CD4-positive, alpha-beta T cell treated with Interleukin-6 at 100 ng/mL for 8 hours (primary cell): ENCODE data around the gene CDC20.
"Not testable (repeated sequence)": the region's sequence is repeated elsewhere in the genome, so short reads cannot be mapped to it uniquely, and the experiment has no call there.

Experiments
- DNase-seq: peaks from one replicate; pipeline ENCODE4 v3.0.0-alpha.2; 2020; ENCODE audit warnings: mixed read lengths, low spot score

CDC20 gene

DNA sequence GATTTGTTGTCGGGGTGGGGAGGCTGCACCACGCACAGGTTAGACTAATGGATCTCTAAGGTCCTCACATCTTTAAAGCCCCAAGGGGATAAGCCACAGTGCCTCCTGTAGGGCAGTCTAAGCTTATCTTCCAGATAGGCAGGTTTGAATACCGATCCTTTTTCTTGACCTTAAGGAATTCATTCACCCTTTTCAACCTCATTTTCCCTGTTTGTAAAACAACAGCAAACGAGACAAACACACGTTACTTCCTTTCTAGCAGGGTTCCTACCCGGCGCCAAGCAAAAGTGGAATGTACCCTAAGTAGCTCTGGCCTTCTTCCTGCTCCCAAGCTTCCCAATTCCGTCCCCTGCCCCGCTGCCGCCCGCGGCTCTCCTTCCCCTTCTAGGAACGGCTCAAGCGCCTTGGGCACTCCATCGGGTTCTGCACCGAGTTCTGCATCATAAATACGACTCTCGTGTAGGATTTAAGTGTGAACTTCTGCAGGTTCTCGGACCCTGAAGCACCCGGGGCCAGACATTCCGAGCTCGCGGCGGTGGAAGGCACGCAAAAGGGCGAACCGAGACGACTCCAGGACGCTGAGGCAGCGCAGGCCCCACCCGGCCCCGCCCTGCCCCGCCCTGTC lies 548 bp upstream of the CDC20 start:
- DNase-seq: no peak

DNA sequence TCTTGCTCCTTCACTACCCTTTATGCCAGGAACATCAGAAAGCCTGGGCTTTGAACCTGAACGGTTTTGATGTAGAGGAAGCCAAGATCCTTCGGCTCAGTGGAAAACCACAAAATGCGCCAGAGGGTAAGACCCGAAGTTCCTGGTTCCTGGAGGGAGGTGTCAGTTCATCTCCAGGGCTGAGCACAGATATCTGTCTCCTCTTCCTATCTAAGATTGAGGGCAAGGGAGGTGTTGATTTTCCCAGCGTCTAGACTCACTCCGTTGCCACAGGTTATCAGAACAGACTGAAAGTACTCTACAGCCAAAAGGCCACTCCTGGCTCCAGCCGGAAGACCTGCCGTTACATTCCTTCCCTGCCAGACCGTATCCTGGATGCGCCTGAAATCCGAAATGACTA lies 915 bp downstream of the CDC20 start:
- no peak for DNase-seq

DNA sequence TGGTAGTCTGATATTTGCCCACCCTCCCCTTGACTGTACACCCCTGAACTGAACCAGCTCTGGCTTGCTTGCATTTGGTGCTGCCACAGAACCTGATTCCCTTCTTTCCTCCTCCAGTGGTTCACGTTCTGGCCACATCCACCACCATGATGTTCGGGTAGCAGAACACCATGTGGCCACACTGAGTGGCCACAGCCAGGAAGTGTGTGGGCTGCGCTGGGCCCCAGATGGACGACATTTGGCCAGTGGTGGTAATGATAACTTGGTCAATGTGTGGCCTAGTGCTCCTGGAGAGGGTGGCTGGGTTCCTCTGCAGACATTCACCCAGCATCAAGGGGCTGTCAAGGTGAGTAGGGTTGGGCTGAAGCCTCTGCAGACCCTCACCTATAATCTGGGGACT lies 1.8 kb downstream of the CDC20 start:
- DNase-seq: no peak

DNA sequence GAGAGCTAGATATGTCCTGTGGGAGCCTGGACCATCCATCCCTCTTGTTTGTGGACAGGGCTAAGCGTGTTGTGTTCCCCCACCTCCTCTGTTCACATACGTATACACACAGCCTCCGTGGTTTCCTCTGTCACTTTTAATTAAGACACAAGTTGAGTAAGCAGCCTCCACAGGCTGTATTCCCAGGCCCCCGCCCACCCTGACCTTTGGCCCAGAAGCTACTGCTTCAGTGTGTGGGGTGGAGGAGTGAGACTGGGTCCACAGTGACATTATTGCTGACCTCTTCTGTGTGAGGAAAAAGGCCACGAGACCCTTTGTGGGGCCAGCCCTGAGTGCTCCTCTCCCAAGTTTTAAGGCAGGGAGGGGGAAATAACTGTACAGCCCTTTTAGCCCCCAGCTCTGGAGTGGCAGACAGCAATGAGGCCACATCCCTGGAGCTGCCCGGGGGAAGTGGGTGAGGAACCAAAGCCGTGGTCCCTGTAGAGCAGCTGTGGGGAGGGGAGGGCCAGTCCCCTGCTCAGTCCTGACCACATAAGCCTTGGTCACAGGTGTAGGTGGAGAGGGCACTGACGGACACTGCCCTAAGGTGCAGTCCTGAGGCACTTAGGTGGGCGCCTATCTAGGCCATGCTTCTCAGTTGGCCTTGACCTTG lies 4.6 kb downstream of the CDC20 start:
- no peak for DNase-seq

DNA sequence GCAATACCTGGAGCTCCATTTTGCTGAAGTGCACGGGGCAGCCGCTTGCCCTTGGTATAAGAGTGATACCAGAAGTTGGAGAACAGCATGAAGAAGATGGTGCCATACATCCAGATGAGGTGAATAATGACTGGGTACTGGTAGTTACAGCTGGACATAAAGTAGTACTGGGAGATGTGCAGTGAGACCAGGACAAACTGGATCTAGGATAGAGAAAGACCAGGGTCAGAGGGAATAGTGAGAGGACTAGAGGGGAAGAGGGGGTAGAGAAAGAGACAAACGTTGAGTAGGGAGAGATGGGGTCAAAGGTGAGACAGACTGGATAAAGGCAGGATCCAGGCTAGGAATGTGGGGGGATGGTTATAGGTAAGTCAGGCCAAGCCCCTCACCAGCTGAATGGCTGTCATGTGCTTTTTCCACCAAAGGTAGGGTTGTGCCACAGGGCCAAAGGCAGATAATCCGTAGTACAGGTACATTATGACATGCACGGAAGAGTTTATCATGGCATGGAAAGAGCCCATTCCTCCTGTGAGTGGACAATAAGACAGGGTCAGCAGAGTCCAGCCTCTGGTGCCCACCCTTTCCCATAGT lies 5.2 kb downstream of the CDC20 start:
- DNase-seq: no peak

DNA sequence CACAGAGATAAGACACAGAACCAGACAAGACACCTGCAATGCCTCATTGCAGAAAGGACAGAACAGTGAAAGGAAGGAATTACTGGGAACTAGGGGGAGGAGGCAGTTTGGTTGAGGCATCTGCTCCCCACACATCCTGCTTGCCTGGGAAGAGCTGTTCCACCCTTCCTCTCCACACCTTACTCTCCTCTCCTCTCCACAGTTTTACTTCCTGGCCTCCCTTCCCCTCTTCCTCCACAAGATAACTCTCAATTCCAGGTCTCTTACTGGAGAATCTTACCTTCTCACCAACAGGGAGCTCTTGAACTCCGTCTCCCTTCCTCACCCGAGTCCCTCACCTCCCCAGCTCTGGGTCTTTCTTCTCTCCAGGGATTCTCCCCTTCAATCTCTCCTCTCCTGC lies 6.9 kb downstream of the CDC20 start:
- DNase-seq: no peak

DNA sequence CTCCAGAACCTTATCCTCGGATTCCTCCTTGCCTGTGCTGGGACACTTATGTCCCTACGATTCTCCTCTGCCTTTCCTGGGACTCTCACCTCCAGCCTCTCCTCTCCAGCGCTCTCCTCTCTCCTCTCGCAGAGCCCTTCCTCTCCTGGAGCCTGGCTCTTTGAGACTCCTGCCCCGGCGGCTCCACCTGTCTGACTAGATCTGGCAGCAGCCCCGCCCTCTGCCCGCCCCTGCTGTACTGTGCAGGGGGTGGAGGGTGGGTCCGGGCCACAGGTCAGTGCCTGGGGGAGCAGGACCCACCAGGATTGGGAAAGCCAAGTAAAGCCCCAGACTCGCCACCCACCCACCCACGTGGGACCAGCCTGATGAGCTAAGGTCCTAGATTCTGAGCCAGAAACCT lies 7.4 kb downstream of the CDC20 start:
- no peak for DNase-seq

DNA sequence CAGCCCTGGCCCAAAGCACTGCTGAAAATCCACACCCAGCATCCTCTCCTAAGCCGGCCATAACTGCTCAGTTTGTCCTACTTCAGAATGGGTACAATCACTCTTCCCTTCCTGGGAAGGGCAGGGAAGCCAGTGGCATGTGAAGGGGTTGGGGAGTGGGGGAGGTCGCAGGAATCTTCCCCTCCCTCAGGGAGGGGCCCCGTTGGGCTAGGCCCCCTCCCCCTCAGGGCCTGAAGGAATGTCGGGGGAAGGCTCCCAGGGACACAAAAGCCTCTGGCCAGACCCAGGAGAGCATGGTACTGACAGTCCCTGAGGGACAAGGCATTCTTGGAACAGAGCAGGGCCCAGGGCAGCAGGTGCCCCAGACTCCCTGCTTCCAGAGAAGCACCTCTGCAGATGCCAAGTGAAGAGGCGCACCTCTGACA lies 7.8 kb downstream of the CDC20 start:
- no peak for DNase-seq

DNA sequence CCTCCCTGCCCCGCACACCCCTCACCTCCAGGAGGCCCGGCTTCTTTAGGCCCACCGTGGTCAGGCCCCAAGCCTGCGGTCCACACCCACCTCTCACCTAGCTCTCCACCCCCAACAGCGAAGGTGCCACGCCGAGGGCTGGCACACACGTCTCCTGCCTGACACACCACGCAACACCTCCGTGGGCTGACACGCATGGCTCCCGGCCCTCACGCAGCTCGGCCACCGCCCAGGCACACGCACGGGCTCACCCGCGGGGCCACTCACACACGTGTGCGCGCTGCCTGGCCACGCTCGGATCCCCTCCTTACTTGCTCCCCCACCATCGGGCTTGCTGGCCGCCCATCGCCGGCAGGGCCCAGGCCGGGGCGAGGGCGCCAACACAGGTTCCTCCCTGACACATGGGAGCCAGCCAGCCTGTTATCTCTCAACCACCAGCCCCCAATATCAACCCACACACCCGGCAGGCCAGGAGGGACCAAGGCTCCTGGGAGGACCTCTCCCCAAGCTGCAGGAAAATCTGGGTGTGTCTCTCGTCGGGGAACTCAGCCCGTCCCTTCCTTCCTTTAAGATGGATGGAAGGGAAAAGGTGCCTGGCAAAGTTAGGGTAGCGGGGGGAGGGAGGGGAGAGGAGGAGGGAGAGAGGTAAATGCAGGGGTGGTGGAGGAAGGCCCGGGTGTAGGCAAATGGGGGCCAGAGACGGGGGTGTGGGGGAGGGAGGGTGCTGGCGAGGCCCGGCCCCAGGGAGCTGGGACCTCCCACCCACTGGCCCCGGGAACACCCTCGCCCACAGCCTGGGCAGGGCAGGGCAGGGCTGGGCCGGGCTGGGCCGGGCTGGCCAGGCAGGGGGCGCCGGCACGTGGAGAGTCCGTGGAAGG lies 8.5 kb downstream of the CDC20 start:
- peak; percentile 6 for DNase-seq

DNA sequence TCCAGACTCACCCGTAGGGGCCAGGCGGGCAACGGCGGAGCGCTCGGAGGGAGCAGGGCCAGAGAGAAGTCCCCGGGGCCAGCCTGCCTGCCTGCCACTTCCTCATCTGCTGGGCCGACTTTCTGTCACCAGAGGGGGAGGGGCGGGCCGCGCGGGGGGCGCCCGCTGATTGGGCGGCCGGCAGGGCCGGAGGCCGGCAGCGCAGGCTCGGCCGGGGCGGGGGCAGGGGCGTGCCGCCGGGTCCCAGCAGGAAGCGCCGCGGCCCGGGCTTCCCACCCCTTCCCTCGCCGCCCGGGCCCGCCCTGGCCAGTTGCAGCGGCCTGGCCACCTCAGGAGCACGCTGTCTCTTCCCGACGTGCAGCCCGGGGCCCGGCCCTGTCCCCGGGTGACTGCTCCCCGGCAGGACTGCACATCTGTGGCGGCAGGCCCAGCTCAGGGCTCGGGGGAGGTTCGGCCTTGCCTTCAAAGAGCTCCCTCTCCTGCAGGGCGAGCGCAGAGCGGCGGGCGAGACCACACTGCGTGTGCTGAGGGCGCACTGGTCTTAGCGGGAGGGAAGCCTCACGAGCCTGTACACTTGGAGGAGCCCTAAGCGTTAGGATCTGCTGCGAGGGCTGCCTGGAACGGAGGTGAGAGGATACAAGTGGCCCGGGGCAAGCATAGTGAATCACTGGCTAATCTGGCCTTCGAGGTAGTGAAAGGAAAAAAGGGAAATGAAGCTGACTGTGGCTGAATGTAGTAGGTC lies 9.3 kb downstream of the CDC20 start, which contains the start of gene ELOVL1:
Gene ELOVL1 (minus strand): TSS at position 108 of the 742 bp plus-strand sequence. CDS start 2,402 bp downstream, outside the sequence.
- peak; percentile 85 for DNase-seq

DNA sequence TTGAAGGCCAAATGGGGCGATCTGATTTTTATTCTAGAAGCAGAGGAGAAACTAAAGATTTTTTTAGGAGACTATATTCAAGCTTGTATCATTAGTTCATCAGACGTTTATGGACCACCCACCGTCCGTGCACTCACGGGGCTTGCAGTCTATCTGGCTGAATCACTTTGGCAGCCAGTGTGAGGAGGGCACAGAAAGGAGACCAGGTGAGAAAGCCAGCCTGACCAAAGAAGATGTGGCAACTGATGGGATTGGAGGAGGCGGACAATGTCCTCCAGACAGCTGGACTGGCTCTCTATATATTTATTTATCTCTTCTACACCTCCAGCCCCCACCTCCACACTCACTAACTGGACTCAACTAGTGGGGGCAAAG lies 9.9 kb downstream of the CDC20 start:
- DNase-seq: no peak

DNA sequence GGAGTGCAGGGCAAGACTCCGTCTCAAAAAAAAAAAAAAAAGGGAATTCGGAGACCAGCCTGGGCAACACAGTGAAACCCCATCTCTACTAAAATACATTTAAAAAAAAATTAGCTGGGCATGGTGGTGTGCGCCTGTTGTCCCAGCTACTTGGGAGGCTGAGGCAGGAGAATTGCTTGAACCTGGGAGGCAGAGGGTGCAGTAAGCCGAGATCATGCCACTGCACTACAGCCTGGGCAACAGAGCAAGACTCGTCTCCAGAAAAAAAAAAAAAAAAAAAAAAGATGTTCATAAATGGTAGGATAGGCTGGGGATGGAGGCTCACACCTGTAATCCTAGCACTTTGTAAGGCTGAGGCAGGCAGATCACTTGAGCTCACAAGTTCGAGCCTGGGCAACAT lies 11.0 kb downstream of the CDC20 start:
- DNase-seq: not testable (repeated sequence)

DNA sequence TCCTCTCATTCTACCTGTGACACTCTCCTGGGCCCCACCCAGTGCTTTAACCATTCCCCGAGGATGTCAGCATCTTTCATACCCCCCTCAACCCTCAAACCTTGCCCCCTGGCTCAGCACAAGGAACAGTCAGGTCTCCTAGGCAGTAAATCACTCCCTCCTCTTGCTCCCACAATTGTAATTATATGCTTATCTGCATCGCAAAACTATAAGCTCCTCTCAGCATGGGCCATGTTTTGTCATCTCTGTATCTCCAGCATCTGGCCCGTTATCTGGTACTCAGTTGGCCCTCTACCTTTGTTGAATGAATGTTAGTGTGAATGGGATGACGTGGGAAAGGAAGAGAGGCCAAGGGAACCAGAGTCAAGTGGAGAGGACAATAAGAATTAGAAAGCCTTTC lies 11.8 kb downstream of the CDC20 start:
- DNase-seq: no peak

DNA sequence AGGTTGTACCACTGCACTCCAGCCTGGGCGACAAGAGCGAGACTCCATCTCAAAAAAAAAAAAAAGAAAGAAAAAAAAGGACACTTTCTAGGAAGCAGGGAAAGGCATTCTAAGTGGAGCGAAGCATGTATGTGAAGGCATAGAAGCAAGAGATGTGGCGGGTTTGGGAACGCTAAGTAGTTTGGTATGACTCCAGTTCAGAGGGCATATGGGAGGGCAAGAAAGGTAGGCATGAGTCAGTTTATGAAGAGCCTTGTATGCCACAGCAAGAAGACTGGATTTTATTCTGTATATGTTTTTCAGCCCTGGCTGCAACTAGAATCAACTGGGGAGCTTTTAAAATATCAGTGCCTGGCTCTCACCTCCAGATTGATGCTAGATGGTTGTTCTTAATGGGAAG lies 13.4 kb downstream of the CDC20 start:
- DNase-seq: no peak

DNA sequence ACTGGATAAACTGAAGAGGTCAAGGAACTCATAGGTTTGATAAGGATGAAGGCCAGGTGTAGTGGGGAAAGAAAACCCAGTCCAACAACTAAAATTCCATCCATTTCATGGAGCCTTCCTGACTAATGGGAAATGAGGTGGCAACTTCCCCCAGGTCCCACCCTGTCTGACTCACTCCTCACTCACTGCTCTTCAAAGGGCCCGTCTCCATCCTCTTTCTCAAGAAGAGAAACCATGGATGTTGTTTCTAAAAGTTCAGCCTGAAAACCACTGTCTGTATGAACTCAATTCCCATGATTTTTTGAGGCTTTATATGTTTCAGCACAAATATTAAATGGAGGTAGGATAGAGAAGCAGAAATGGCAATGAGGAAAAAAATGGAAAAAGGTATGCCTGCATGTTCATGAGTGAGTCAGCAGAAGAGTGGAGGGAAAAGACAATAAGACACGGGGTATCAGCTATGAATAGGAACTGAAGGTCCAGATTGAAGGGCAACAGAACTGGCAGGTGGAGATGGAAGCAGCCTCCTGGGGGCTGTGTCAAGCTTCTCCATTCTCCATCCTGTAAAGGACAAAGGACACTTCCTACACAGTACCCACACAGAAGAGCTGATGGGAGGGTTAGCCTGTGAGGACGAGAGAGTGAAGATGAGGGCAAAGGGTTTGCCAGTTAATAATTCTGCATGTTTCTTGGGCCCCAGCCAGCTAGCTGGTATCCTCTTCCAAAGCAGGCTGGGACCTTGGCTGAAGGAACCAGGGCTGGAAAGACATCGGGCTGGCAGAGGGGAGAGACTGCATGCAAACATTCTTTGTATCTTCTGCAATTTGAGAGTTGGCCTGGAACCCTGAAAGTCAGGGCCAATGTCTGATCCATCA lies 14.5 kb downstream of the CDC20 start:
- DNase-seq: no peak

DNA sequence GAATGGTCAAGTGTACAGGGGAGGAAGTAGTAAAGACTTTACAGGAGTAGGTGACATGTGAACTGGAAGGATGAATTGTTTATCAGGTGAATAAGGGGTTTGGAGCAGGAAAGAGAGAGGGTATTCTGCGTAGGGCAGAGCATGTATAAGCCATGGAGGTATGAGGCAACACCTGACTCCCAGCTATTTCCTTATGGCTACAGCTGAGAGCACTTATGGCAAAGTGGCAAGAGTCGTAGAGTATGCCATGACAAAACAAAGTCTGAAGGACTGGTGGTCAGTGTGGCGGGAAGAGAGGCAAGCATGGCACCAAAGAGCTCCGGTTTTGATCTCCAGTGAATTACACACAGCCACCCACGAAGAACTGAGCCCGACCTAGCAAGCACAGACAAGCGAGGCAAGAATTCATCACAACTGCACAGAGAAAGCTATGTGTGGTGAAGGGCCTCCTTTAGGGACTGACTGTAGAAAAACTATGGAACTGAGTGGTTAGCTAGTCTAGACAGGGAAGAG lies 18.0 kb downstream of the CDC20 start:
- DNase-seq: no peak

DNA sequence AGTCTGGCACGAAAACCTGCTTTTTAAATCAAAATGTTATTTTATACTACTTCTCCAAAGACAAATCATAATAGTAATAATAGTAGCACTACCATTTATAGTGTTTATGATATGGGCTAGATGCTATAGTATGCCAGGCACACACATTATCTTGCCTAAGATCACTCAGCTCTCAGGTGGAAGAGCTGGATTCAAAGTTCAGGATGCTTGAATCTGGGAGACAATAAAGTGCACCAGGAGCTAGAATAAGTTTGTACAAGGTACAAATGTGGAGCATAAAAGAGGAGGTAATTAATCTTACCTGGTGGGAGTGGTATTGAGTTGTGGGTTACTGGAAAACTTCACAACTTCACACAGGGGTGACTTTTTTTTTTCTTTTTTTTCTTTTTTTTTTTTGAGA lies 19.1 kb downstream of the CDC20 start:
- DNase-seq: no peak

DNA sequence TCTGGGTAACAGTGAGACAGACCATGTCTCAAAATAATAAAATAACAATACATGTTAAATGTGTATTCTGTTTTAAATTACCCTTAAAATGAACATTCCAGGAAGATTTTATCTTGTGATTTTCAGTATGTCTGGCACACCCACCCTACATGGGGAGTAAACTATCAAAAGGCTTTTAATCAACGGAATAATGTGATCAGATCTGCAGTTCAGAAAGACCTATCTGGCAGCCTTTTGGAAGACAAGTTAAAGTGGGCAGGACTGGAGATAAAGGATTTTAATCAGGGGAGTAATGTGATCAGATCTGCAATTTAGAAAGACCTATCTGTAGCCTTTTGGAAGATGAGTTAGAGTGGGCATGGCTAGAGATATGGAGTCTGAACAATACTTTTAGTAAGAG lies 20.7 kb downstream of the CDC20 start:
- DNase-seq: no peak

DNA sequence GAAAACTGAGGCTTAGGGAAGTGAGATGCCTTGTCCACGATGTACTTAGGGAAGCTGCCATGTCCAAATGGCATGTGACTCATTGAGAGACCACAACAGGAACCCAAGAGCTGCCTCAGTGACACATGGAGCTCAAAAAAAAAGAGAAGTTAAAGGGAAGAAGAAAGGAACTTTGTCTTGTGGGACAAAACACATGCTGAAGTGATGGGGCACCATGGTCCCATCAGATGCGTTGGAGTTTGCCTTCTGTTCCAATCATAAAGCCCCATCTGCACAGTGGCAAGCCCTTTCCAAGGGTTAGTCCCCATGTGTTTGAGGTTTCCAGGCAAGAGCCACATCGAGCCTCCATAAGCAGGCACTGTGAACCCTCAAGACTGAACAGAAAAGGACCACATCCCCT lies 22.8 kb downstream of the CDC20 start:
- no peak for DNase-seq

DNA sequence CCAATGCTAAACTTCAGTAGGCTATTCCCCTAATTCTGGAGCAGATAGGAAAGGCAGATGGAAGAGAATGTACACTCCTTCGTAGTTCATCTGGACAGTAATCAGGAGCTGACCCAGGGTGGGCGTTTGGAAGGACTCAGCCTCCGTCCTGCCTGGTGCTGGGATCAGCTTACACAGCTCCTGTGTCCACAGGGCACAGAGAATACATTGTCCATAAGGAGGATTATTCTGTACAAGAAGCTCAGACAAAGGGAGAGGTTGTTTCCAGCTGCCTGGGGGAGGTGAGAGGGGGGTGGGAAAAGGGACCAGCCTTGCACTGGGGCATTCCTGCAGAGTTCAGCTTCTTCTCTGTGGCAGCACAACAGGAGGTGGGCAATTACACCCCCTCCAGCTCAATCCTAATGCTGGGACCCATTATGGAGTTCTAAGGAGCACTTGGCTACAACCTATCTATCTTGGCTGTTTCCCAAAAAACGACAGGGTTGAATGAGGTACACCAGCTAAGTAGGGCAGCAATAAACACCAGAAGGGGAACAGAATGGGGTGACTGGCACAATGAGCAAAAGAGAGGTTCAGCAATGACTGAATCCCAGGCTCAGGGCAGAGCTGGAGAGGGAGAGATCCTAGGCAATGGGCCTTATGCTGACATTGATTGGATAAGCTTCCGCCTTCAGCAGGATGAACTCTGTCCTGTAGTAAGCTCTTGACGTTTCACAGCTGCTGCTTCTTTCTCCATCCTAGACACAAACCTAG lies 23.4 kb downstream of the CDC20 start:
- no peak for DNase-seq
